Fibroblast of the aortic adventitia (primary cell): Measurements from ENCODE around the gene CUBN. TPM values are rescaled to one million over a fixed set of nuclear protein-coding genes. Genes with fewer than 3 reads are reported as not detected.

Experiments
- DNase-seq: peaks from one replicate; pipeline ENCODE4 v3.0.0-alpha.2; 2010; ENCODE audit warnings: low read depth
- H3K4me3 ChIP-seq: 2 replicates; pipeline ENCODE4 v1.5.1; 2011; ENCODE audit warnings: low read depth, mild to moderate bottlenecking, control low read depth, low read length, moderate library complexity
- total RNA-seq: library from RNA; depleted of rRNA; stranded (reverse); fragments of >200 nt; gene quantifications from 2 replicates; pipeline ENCODE4 v1.2.3, GENCODE V29; 2012; ENCODE audit warnings: low replicate concordance
- TF ChIP-seq, protein P1 (sequence below): IDR thresholded peaks from 2 replicates; pipeline ENCODE4 v1.5.1; 2011; ENCODE audit warnings: mild to moderate bottlenecking, low read length, control low read depth, inconsistent platforms; ENCODE audit not compliant: insufficient read depth

The CUBN gene
- total RNA-seq, 1 donor, result 4.2 TPM

DNA sequence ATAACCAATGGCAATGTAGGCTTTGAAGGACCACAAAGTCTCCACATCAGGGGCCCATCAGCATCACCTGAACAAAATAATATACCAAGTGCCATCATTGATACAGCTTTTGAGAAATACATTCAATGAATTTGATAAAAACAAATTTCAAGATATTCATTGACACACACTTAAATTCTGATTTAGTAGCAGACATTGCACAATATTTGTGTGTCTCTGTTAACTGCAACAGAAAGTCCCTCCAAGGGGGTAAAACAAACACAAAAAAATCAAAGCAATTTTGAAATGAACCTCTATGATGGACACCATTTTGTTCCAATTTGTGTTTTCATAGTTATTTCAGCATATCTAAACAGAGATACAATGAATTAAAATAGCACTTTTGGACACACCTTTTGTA is 225.6 kb downstream of the CUBN start:
- TF ChIP-seq, protein P1, sequence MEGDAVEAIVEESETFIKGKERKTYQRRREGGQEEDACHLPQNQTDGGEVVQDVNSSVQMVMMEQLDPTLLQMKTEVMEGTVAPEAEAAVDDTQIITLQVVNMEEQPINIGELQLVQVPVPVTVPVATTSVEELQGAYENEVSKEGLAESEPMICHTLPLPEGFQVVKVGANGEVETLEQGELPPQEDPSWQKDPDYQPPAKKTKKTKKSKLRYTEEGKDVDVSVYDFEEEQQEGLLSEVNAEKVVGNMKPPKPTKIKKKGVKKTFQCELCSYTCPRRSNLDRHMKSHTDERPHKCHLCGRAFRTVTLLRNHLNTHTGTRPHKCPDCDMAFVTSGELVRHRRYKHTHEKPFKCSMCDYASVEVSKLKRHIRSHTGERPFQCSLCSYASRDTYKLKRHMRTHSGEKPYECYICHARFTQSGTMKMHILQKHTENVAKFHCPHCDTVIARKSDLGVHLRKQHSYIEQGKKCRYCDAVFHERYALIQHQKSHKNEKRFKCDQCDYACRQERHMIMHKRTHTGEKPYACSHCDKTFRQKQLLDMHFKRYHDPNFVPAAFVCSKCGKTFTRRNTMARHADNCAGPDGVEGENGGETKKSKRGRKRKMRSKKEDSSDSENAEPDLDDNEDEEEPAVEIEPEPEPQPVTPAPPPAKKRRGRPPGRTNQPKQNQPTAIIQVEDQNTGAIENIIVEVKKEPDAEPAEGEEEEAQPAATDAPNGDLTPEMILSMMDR, result no peak
- H3K4me3 ChIP-seq, result no peak overlapping the region
- DNase-seq, result no peak

GRCh38 chr10:16902606-16903005 is 227.0 kb downstream of the CUBN start:
- DNase-seq, result no peak
- TF ChIP-seq, protein P1, result no peak
- H3K4me3 ChIP-seq, result no peak overlapping the region

DNA sequence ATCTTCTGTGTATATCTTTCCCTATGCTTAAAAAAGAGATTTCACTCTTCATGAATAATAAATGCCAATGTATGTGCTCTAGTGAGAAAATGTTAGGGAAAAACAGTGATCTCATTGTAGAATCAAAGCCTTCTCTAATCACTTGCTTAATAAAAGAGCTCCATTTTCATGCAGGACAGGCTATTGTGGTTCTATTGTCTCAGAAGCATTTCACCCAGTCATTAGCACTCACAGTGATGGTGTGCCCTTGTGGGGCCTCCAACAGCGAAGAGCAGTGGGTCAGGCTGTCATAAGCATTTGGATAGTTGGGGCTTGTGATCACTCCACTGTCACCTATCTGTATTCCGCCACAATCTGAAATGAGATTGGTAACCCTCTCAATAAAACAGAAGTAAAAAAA is 228.5 kb downstream of the CUBN start:
- DNase-seq, result no peak
- TF ChIP-seq, protein P1, result no peak

DNA sequence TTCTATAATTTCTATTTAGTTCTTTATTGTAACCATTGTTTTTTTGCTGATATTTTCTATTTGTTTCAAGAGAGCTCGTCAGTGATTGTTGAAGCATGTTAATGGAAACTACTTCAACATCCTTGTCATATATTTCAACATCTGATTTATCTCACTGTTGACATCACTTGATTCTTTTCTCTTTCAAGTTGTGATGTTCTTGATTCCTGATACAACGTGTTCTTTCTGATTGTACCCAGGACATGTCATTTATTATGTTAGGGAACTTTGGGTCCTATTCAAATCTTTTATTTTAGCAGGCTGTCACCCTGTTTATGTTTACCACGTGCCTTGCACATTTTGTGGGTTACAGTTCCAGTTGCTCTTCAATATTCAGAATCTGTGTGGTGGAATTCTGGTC is 232.6 kb downstream of the CUBN start:
- H3K4me3 ChIP-seq, result no peak overlapping the region
- DNase-seq, result no peak
- TF ChIP-seq, protein P1, result no peak

More for the DNA sequence above, 228.5 kb downstream of the CUBN start:
- H3K4me3 ChIP-seq, result no peak overlapping the region

GRCh38 chr10:16894821-16895220 is 234.8 kb downstream of the CUBN start:
- peak; percentile 66 for DNase-seq
- TF ChIP-seq, protein P1, result no peak

GRCh38 chr10:16893664-16894063 is 235.9 kb downstream of the CUBN start:
- TF ChIP-seq, protein P1, result no peak
- no peak for DNase-seq
- no peak overlapping the region for H3K4me3 ChIP-seq

More at GRCh38 chr10:16894821-16895220, 234.8 kb downstream of the CUBN start:
- H3K4me3 ChIP-seq, result no peak overlapping the region
